CD4-positive, alpha-beta T cell treated with Interleukin-17A for 1 hour (primary cell): ENCODE measurements around the gene MIA2.
"Not testable (repeated sequence)": the region's sequence is repeated elsewhere in the genome, so short reads cannot be mapped to it uniquely, and the experiment has no call there.

ENCODE experiments used
- DNase-seq: peaks from one replicate; pipeline ENCODE4 v3.0.0-alpha.2; 2020

MIA2 gene

DNA sequence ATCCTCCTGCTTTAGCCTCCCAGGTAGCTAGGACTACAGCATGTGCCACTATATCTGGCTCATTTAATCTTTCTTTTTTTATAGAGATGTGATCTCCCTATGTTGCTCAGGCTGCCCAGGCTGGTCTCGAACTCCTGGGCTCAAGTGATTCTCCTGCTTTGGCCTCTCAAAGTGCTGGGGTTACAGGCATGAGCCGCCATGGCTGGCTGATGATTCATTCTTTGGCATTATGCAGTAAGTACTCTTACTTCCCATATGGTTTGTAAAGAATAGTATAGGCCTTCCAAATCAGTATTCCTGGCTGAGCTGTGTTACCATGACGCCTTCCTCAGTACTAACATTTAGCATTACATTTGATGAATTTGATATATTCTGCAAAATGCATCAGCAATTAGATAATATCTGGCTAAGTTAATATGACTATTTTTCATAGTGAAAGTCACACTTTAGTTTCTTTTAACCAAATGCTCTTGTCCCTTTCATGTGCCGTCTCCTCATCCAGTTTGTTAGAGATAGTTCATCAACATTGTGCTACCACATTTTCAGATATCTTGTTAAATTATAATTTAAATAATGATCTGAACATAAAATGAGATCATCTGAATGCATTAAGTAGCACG is 3.2 kb upstream of the MIA2 start:
- DNase-seq, result no peak

- DNase-seq, result peak; percentile 67
Observed at GRCh38 chr14:39231751-39232553, 1.8 kb upstream of the MIA2 start.

DNA sequence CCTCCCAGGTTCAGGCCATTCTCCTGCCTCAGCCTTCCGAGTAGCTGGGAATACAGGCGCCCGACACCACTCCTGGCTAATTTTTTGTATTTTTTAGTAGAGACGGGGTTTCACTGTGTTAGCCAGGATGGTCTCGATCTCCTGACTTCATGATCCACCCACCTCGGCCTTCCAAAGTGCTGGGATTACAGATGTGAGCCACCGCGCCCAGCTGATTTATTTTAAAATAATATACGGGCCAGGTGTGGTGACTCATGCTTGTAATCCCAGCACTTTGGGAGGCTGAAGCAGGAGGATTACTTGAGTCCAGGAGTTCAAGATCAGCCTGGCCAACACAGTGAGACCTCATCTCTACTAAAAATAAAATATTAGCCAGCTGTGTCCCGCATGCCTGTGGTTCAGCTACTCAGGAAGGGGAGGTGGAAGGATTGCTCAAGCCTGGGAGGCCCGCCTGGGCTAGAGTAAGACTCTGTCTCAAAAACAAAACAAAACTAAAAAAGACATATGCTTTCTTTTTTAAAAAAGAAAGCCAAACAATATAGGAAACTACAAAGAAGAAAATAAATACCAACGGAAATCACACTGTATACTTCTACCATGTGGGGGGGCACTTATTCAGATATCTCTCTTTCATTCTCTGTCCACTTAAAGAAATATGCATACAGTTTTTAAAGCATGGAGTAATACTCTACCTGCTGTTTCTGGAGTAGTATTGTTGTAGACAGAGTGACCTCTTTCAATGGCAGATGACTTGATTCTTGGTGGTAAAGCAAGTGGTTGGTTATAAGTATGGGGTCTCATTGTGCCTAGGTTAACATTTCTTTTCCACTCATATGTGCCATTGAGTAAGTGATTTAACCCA is 930 bp upstream of the MIA2 start:
- peak; percentile 40 for DNase-seq

- not testable (repeated sequence) for DNase-seq
Observed at GRCh38 chr14:39234986-39235385, 1.3 kb downstream of the MIA2 start.

GRCh38 chr14:39235466-39235865 is 1.8 kb downstream of the MIA2 start:
- not testable (repeated sequence) for DNase-seq

GRCh38 chr14:39240769-39241168 is 7.1 kb downstream of the MIA2 start:
- DNase-seq, result no peak

- DNase-seq, result no peak
Observed at GRCh38 chr14:39241637-39242036, 7.9 kb downstream of the MIA2 start.

DNA sequence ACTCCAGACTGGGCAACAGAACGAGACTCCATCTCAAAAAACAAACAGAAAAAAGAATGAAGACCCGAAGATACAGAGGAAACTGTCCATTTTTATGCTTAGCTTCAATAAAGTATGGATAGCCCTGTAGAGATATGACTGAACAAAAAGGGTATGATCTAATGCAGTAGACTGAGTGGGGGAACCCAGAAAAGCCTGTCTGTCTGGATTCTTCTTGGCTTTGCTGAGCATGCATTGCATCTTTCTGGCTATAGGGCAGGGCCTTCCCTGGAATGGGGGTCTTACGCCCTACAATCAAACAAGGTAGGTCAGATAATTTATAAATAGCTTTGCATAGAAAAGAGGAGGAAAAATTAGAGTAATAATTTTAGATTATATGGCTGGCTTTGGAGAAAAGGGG is 10.1 kb downstream of the MIA2 start:
- no peak for DNase-seq

DNA sequence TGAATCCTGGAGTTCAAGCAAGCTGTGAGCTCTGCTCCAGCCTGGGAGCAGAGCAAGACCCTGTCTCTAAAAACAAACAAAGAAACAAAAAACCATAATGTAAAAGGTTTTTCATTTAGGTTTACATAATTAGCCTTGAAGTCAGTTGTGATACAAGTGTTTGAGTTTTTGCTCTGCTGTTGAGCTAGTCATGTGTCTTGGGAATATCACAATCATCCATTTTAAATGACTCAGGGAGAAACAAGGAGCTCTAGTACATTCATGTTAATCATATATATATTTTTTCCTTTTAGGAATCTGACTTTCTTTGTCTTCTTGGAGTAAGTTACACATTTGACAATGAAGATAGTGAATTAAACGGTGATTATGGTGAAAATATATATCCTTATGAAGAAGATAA is 12.9 kb downstream of the MIA2 start:
- DNase-seq, result no peak

DNA sequence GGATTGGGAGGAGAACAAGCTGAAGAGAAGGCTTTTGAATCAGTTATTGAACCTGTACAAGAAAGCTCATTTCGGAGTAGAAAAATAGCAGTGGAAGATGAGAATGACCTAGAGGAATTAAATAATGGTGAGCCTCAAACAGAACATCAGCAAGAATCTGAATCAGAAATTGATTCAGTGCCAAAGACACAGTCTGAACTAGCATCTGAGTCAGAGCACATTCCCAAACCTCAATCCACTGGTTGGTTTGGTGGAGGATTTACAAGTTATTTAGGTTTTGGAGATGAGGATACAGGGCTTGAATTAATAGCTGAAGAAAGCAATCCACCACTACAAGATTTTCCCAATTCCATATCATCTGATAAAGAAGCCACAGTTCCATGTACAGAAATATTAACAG is 13.5 kb downstream of the MIA2 start:
- DNase-seq, result no peak

DNA sequence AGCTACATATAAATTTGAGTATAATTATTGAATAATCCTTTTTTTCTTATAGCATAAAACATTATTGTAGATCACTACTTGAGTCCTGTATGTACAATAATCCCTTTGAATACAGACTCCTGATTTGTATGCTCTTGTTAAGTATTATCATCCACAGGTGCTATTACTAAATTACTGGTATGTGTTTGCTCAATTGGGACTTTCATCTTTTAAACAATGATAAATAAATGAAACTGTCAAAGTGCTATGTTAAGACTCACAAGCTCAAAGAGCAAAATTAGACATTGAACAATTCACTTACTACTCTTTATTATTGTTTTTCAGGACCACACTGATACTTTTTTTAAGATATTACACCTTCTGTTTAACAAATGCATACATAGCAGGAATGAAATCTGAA is 17.8 kb downstream of the MIA2 start:
- DNase-seq, result no peak

- DNase-seq, result not testable (repeated sequence)
Observed at GRCh38 chr14:39257388-39257787, 23.7 kb downstream of the MIA2 start.

GRCh38 chr14:39258782-39259545 is 25.2 kb downstream of the MIA2 start:
- DNase-seq, result no peak

DNA sequence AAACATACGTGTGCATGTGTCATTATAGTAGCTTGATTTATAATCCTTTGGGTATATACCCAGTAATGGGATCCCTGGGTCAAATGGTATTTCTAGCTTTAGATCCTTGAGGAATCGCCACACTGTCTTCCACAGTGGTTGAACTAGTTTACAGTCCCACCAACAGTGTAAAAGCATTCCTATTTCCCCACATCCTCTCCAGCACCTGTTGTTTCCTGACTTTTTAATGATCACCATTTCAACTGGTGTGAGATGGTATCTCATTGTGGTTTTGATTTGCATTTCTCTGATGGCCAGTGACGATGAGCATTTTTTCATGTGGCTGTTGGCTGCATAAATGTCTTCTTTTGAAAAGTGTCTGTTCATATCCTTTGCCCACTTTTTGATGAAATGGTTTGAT is 26.4 kb downstream of the MIA2 start:
- not testable (repeated sequence) for DNase-seq

DNA sequence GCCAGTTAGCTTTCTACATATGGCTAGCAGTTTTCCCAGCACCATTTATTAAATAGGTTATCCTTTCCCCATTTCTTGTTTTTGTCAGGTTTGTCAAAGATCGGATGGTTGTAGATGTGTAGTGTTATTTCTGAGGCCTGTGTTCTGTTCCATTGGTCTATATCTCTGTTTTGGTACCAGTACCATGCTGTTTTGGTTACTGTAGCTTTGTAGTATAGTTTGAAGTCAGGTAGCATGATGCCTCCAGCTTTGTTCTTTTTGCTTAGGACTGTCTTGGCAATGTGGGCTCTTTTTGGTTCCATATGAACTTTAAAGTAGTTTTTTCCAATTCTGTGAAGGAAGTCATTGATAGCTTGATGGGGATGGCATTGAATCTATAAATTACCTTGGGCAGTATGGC is 28.5 kb downstream of the MIA2 start:
- not testable (repeated sequence) for DNase-seq

DNA sequence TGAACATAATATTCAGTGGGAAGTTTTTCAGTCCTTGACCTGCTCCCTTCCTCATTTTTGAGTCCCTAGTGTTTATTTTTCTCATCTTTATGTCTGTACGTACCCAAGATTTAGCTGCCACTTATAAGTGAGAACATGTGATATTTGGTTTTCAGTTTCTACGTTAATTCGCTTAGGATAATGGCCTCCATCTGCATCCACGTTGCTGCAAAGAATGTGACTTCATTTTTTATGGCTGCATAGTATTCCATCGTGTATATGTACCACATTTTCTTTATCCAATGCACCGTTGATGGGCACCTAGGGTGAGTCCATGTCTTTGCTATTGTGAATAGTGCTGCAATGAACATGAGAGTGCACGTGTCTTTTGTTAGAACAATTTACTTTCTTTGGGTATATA is 30.3 kb downstream of the MIA2 start:
- no peak for DNase-seq

DNA sequence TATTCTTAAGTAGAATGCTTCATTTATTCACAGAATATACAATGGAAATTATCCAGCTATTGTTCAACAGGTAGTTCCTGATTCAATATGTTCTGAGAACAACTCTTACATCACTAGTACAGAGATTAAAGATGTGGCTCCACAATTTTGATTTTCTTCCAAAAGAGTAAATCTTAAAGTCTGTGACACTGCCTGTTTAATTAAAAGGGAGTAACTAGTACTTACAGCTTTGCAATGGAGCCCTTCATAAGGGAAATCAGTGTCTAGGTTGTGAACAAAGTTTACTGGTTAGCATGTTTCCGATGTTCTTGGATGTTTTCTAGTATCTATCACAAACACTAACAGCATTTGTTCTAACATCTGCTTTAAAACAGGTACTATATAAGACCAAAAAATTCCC is 30.8 kb downstream of the MIA2 start:
- DNase-seq, result no peak

- no peak for DNase-seq
Observed at GRCh38 chr14:39265033-39265432, 31.3 kb downstream of the MIA2 start.

- DNase-seq, result no peak
Observed at GRCh38 chr14:39265806-39266524, 32.2 kb downstream of the MIA2 start.

- no peak for DNase-seq
Observed at GRCh38 chr14:39266525-39266870, 32.8 kb downstream of the MIA2 start.

GRCh38 chr14:39266871-39267607 is 33.3 kb downstream of the MIA2 start:
- DNase-seq, result peak; percentile 84

- DNase-seq, result peak; percentile 54
Observed at GRCh38 chr14:39267608-39268005, 33.9 kb downstream of the MIA2 start.
